K562 (cell line): ENCODE data around the gene FGF14. TPM values are rescaled to one million over a fixed set of nuclear protein-coding genes. Genes with fewer than 3 reads are reported as not detected.

ENCODE experiments used
- ATAC-seq: fragments of 200-7000 bp; cut with Tn5 transposase; 3 replicates; pipeline ENCODE4 v1.9.1; 2020; ENCODE audit warnings: moderate library complexity
- BruUV-seq: library from RNA; stranded (reverse); fragments of 400-500 nt; replicated peaks from 2 replicates; lab custom pipeline; 2021; lab: Mats Ljungman, UMichigan
- CTCF ChIA-PET: fragments of 300-600 bp; formaldehyde crosslinking; extraction: SDS; loops from one replicate; lab custom pipeline; 2021; ENCODE audit warnings: low intra/inter-chr PET ratio; lab: Yijun Ruan, JAX
- POLR2A ChIA-PET: fragments of 300-600, 350-650 bp; sonication (Branson Sonifier 250); formaldehyde crosslinking; extraction: SDS; loops from one replicate; lab custom pipeline; 2021; ENCODE audit warnings: antibody characterized with exemption, inconsistent platforms; lab: Yijun Ruan, JAX
- DNase-seq, 4 experiments: peaks; one replicate each; pipeline versions ENCODE4 v3.0.0 to v3.0.0-alpha.2; 2011 to 2018; ENCODE audit warnings: low spot score in 3 of 4, mixed read lengths in 3 of 4; ENCODE audit errors: extremely low read depth in 1 of 4
- FAIRE-seq: peaks from 2 replicates; lab custom pipeline; 2011; peaks lifted over from hg19 to GRCh38; lab: Jason Lieb, UNC
- H2AFZ ChIP-seq: 2 replicates; pipeline ENCODE4 v1.6.0; 2011; ENCODE audit warnings: low read depth, low read length, control low read depth, inconsistent platforms
- H3K27ac ChIP-seq: fragments of 200-600 bp; 3 replicates; pipeline ENCODE4 v1.8.0; 2011; ENCODE audit warnings: low read depth, mild to moderate bottlenecking, control low read depth, inconsistent platforms, low read length, moderate library complexity, mixed read lengths; ENCODE audit errors: extremely low read depth
- H3K27me3 ChIP-seq, 2 experiments: fragments of 300-600 bp in 1 of 2; 2 replicates in 1 of 2; 3 replicates in 1 of 2; pipeline versions ENCODE4 v1.6.0 to v1.8.0; 2011; ENCODE audit warnings: inconsistent platforms in 2 of 2, low read length in 2 of 2, mild to moderate bottlenecking in 1 of 2, mixed read lengths in 1 of 2, moderate library complexity in 1 of 2; ENCODE audit not compliant: control insufficient read depth in 2 of 2, insufficient read depth in 2 of 2
- H3K36me3 ChIP-seq: fragments of 300-600 bp; 3 replicates; pipeline ENCODE4 v1.8.0; 2011; ENCODE audit warnings: mild to moderate bottlenecking, low read length, inconsistent platforms; ENCODE audit not compliant: control insufficient read depth, insufficient read depth
- H3K4me1 ChIP-seq, 2 experiments: fragments of 200-600 bp in 1 of 2; replicated peaks in 1 of 2; 2 replicates in 1 of 2; 3 replicates in 1 of 2; pipeline versions ENCODE4 v1.5.1 to v1.8.0; 2011; ENCODE audit warnings: inconsistent platforms in 2 of 2, low read length in 2 of 2, mild to moderate bottlenecking in 1 of 2, mixed read lengths in 1 of 2, moderate library complexity in 1 of 2; ENCODE audit not compliant: control insufficient read depth in 2 of 2, insufficient read depth in 2 of 2
- H3K4me2 ChIP-seq: 2 replicates; pipeline ENCODE4 v1.6.1; 2011; ENCODE audit warnings: low read length, control low read depth, inconsistent platforms, mixed read lengths; ENCODE audit not compliant: insufficient read depth
- H3K4me3 ChIP-seq: fragments of 200-600 bp; sonication (generic), shearing (Covaris generic); 2 replicates; pipeline ENCODE4 v1.5.1; 2016; ENCODE audit warnings: control low read depth, inconsistent platforms
- H3K79me2 ChIP-seq: fragments of 200-600 bp; 3 replicates; pipeline ENCODE4 v1.8.0; 2011; ENCODE audit warnings: low read length, inconsistent platforms; ENCODE audit not compliant: control insufficient read depth, insufficient read depth
- H3K9ac ChIP-seq, 2 experiments: 2 replicates each; pipeline versions ENCODE4 v1.6.0 to v1.6.1; 2011; ENCODE audit warnings: low read depth in 2 of 2, low read length in 2 of 2, control low read depth in 1 of 2, inconsistent platforms in 1 of 2, mild to moderate bottlenecking in 1 of 2, mixed read lengths in 1 of 2; ENCODE audit not compliant: insufficient read depth in 1 of 2
- H3K9me1 ChIP-seq: one replicate; pipeline ENCODE4 v1.6.0; 2011; ENCODE audit warnings: inconsistent platforms, mild to moderate bottlenecking, low read length, moderate library complexity; ENCODE audit not compliant: control insufficient read depth, insufficient read depth
- H3K9me3 ChIP-seq: replicated peaks from 2 replicates; pipeline ENCODE4 v1.5.1; 2011; ENCODE audit warnings: low read depth, low read length, inconsistent platforms; ENCODE audit not compliant: control insufficient read depth, insufficient read depth
- H4K20me1 ChIP-seq: replicated peaks from 2 replicates; pipeline ENCODE4 v1.6.1; 2011; ENCODE audit warnings: low read length, inconsistent platforms, mixed read lengths; ENCODE audit not compliant: control insufficient read depth, insufficient read depth
- ATF7 ChIP-seq: fragments of 450-650 bp; IDR thresholded peaks from 2 replicates; pipeline ENCODE4 v1.7.1; 2014; ENCODE audit warnings: mild to moderate bottlenecking, moderate library complexity
- CCAR2 ChIP-seq: fragments of 200-400 bp; formaldehyde crosslinking; IDR thresholded peaks from 2 replicates; pipeline ENCODE4 v1.6.1; 2017; ENCODE audit warnings: mild to moderate bottlenecking, low read depth, low read length
- E2F5 ChIP-seq: sonication (generic); formaldehyde crosslinking; IDR thresholded peaks from 2 replicates; pipeline ENCODE4 v1.8.0; 2022; ENCODE audit warnings: mild to moderate bottlenecking, missing genetic modification reagents
- ERF ChIP-seq: fragments of 450-650 bp; formaldehyde crosslinking; IDR thresholded peaks from 2 replicates; pipeline ENCODE4 v1.4.0; 2020; ENCODE audit warnings: mild to moderate bottlenecking, mixed read lengths
- HDGF ChIP-seq: fragments of 450-650 bp; IDR thresholded peaks from 2 replicates; pipeline ENCODE4 v1.6.1; 2016
- ILF3 ChIP-seq: fragments of 450-650 bp; IDR thresholded peaks from 2 replicates; pipeline ENCODE4 v1.6.1; 2018; ENCODE audit warnings: antibody characterized with exemption, mild to moderate bottlenecking, moderate library complexity, borderline replicate concordance
- MTF1 ChIP-seq: fragments of 250-450 bp; sonication (Bioruptor Pico); IDR thresholded peaks from 2 replicates; pipeline ENCODE4 v1.9.0; 2021; ENCODE audit warnings: moderate library complexity, mild to moderate bottlenecking, inconsistent platforms, borderline replicate concordance
- NELFE ChIP-seq: IDR thresholded peaks from 2 replicates; pipeline ENCODE4 v1.6.1; 2011; ENCODE audit warnings: mild to moderate bottlenecking; ENCODE audit not compliant: insufficient read depth, insufficient read length
- NFIC ChIP-seq: fragments of 450-650 bp; IDR thresholded peaks from 2 replicates; pipeline ENCODE4 v1.6.1; 2017; ENCODE audit warnings: mild to moderate bottlenecking, inconsistent platforms
- RFX5 ChIP-seq: IDR thresholded peaks from 2 replicates; pipeline ENCODE4 v1.6.1; 2011; ENCODE audit warnings: low read depth, mild to moderate bottlenecking, improper control_type of control experiment, low read length
- TAF1 ChIP-seq: IDR thresholded peaks from 2 replicates; pipeline ENCODE4 v1.6.1; 2011; ENCODE audit warnings: mild to moderate bottlenecking, low read length, moderate library complexity; ENCODE audit not compliant: insufficient read depth, control insufficient read depth, severe bottlenecking; ENCODE audit errors: extremely low read depth
- TAF9B ChIP-seq: fragments of 450-650 bp; IDR thresholded peaks from 2 replicates; pipeline ENCODE4 v1.6.1; 2018; ENCODE audit warnings: mild to moderate bottlenecking; ENCODE audit not compliant: partially characterized antibody
- ZNF316 ChIP-seq: fragments of 450-650 bp; IDR thresholded peaks from 2 replicates; pipeline ENCODE4 v1.6.1; 2016
- WGBS: fragments of 100-300 bp; shearing (Covaris generic); methylation state at CpG from one replicate; pipeline ENCODE4 v1.1.6; 2016; ENCODE audit warnings: low coverage, mixed read lengths; ENCODE audit not compliant: insufficient coverage; ENCODE audit errors: missing lambda C conversion rate; 5-methylcytosine and 5-hydroxymethylcytosine counted together
- in situ Hi-C: fragments of 300-500 bp; cut with MboI; formaldehyde crosslinking; loops from 4 replicates; pipeline ENCODE4 v1.15.0; 2018; ENCODE audit warnings: inconsistent platforms, mixed read lengths
- intact Hi-C: fragments of 100-400 bp; cut with micrococcal nuclease; formaldehyde crosslinking; loops from 2 replicates; pipeline ENCODE4 v1.14.2; 2022
- polyA plus RNA-seq, 8 experiments: library from polyadenylated mRNA; depleted of rRNA in 4 of 8; stranded (reverse) in 5 of 8; unstranded in 3 of 8; fragments of >200 nt; fragmentation: Nextera tagmentation in 2 of 8; fragmentation: Illumina TruSeq in 1 of 8; extraction: Ambion mirVana in 2 of 8; extraction: Trizol in 1 of 8; gene quantifications; 2 replicates each; pipeline versions ENCODE4 v1.2.1 to v1.2.3, GENCODE V29; 2011 to 2014; ENCODE audit warnings: inconsistent platforms in 1 of 8, missing spikeins in 1 of 8
- total RNA-seq, 7 experiments: library from RNA; depleted of rRNA in 6 of 7; stranded (reverse); fragments of >200 nt in 6 of 7; fragmentation: Illumina TruSeq in 2 of 7; extraction: Trizol in 2 of 7; gene quantifications; 2 replicates each; pipeline versions ENCODE4 v1.2.1 to v1.2.3, GENCODE V29; 2011 to 2021; ENCODE audit warnings: low replicate concordance in 1 of 7
- TF ChIP-seq, protein P1 (sequence below): fragments of 250-450 bp; sonication (Bioruptor Pico); IDR thresholded peaks from 2 replicates; pipeline ENCODE4 v1.4.0; 2020
- TF ChIP-seq, protein P2 (sequence below): sonication (generic); IDR thresholded peaks from 2 replicates; pipeline ENCODE4 v1.6.1; 2016

FGF14 gene
- total and polyA plus RNA-seq, 9 of the 15 experiments (the other 6 are each of a cell fraction or from before 2014, with no cell fraction given), result not detected

- no TSS peak for BruUV-seq
- CTCF ChIA-PET, result no interaction called here
- no peaks in the 10 kb centered on the region for H3K9me1 ChIP-seq
- WGBS, result 4% methylated on average over 3 of the region's 3 CpGs
- in situ Hi-C loops (no loop called here), intact Hi-C loops (no loop called here)
- no peaks in the 10 kb centered on the region for H3K4me1 ChIP-seq
- DNase-seq (no peak), FAIRE-seq (no peak), ATAC-seq (no peak)
- POLR2A ChIA-PET, result no interaction called here
- H3K36me3 ChIP-seq, result no peaks in the 10 kb centered on the region
- no peaks in the 10 kb centered on the region for H3K79me2 ChIP-seq
- no peaks in the 10 kb centered on the region for H4K20me1 ChIP-seq
- no peak overlapping the region for H3K9ac ChIP-seq
- no peak for TF ChIP-seq HDGF
- no peak for TF ChIP-seq ERF (CRISPR knock-in tag)
- TF ChIP-seq CCAR2, result no peak
- H2AFZ ChIP-seq, result no peak overlapping the region
- no peaks in the 10 kb centered on the region for H3K9me3 ChIP-seq
- H3K4me3 ChIP-seq, result no peak overlapping the region
- no peak overlapping the region for H3K27ac ChIP-seq
- no peaks in the 10 kb centered on the region for H3K27me3 ChIP-seq
- no peak overlapping the region for H3K4me2 ChIP-seq
These were observed 665.3 kb downstream of the FGF14 start for GRCh38 chr13:101736566-101736965.

- H2AFZ ChIP-seq, result no peak overlapping the region
- no peaks in the 10 kb centered on the region for H3K79me2 ChIP-seq
- H3K4me3 ChIP-seq, result no peak overlapping the region
- H3K27me3 ChIP-seq, result no peaks in the 10 kb centered on the region
- in situ Hi-C loops, result no loop called here
- no peak overlapping the region for H3K27ac ChIP-seq
- no TSS peak for BruUV-seq
- FAIRE-seq (no peak), ATAC-seq (no peak), DNase-seq (no peak)
- intact Hi-C loops, result no loop called here
- no peaks in the 10 kb centered on the region for H3K36me3 ChIP-seq
- ChIA-PET CTCF (no interaction called here), POLR2A (no interaction called here)
- H3K9me1 ChIP-seq, result no peaks in the 10 kb centered on the region
- H4K20me1 ChIP-seq, result no peaks in the 10 kb centered on the region
- no peaks in the 10 kb centered on the region for H3K4me1 ChIP-seq
- H3K4me2 ChIP-seq, result no peak overlapping the region
- 0% methylated on average over 3 of the region's 3 CpGs for WGBS
- no peak overlapping the region for H3K9ac ChIP-seq
- no peaks in the 10 kb centered on the region for H3K9me3 ChIP-seq
- TF ChIP-seq MTF1 (CRISPR knock-in tag), result no peak
- TF ChIP-seq, protein P1, sequence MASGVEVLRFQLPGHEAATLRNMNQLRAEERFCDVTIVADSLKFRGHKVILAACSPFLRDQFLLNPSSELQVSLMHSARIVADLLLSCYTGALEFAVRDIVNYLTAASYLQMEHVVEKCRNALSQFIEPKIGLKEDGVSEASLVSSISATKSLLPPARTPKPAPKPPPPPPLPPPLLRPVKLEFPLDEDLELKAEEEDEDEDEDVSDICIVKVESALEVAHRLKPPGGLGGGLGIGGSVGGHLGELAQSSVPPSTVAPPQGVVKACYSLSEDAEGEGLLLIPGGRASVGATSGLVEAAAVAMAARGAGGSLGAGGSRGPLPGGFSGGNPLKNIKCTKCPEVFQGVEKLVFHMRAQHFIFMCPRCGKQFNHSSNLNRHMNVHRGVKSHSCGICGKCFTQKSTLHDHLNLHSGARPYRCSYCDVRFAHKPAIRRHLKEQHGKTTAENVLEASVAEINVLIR, result no peak
- TF ChIP-seq ATF7, result no peak
- TF ChIP-seq, protein P2, sequence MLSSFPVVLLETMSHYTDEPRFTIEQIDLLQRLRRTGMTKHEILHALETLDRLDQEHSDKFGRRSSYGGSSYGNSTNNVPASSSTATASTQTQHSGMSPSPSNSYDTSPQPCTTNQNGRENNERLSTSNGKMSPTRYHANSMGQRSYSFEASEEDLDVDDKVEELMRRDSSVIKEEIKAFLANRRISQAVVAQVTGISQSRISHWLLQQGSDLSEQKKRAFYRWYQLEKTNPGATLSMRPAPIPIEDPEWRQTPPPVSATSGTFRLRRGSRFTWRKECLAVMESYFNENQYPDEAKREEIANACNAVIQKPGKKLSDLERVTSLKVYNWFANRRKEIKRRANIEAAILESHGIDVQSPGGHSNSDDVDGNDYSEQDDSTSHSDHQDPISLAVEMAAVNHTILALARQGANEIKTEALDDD, result no peak
- no peak for TF ChIP-seq NELFE
- TF ChIP-seq E2F5 (CRISPR knock-in tag), result no peak
- TF ChIP-seq TAF1, result no peak
- TF ChIP-seq ZNF316, result no peak
- TF ChIP-seq TAF9B, result no peak
- no peak for TF ChIP-seq ILF3
- no peak for TF ChIP-seq NFIC
- TF ChIP-seq RFX5, result no peak
These were observed 671.3 kb downstream of the FGF14 start for GRCh38 chr13:101730420-101731000.
